ACC112 (cell line): Measurements from ENCODE around the gene ZP1.

Source experiments
- H2AFZ ChIP-seq: fragments of 200-600 bp; sonication (generic); one replicate; pipeline ENCODE4 v1.6.0; 2017; ENCODE audit warnings: antibody characterized with exemption, low read length; ENCODE audit not compliant: unreplicated experiment
- H3K27ac ChIP-seq: fragments of 200-600 bp; sonication (generic); 2 replicates; pipeline ENCODE4 v1.5.1; 2014; ENCODE audit warnings: low read depth, mild to moderate bottlenecking, antibody characterized with exemption, low read length, moderate library complexity
- H3K27me3 ChIP-seq: fragments of 200-600 bp; sonication (generic); 2 replicates; pipeline ENCODE4 v1.6.1; 2014; ENCODE audit warnings: mild to moderate bottlenecking, antibody characterized with exemption, low read length, moderate library complexity, mixed read lengths; ENCODE audit not compliant: insufficient read depth
- H3K36me3 ChIP-seq: fragments of 200-600 bp; sonication (generic); 2 replicates; pipeline ENCODE4 v1.6.1; 2016; ENCODE audit warnings: mild to moderate bottlenecking, antibody characterized with exemption, low read length, moderate library complexity, mixed read lengths; ENCODE audit not compliant: insufficient read depth
- H3K4me1 ChIP-seq: fragments of 200-600 bp; sonication (generic); one replicate; pipeline ENCODE4 v1.6.1; 2016; ENCODE audit warnings: low read length, mixed read lengths; ENCODE audit not compliant: insufficient read depth, unreplicated experiment, control insufficient read depth
- H3K4me3 ChIP-seq: fragments of 200-600 bp; sonication (generic); 2 replicates; pipeline ENCODE4 v1.5.1; 2014; ENCODE audit warnings: mild to moderate bottlenecking, low read depth, low read length
- H3K79me2 ChIP-seq: fragments of 200-600 bp; sonication (generic); one replicate; pipeline ENCODE4 v1.6.0; 2016; ENCODE audit warnings: low read length; ENCODE audit not compliant: control insufficient read depth, unreplicated experiment, insufficient read depth

The ZP1 gene

DNA sequence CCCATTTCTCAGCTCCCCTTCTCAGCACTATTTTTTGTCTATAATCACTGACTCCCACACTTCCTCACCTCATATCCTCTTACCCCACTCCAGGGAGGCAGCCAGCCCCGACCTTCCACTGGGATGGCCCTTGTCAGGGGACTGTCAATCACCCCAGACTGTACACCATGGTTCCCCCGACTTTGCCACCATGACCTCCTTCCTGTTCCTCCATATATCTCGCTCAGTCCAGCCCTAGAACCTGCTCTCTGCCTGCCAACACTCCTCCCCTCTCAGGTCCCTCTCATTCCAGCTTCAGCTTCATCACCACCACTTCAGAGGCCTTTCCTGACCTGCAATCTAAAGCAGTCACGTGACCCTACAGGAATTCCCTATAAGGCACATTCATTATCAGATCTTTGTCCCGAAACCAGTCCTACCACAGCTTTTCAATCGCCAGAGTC is 22.5 kb downstream of the ZP1 start:
- no peaks in the 10 kb centered on the region for H3K27me3 ChIP-seq
- H3K27ac ChIP-seq: no peak overlapping the region
- H2AFZ ChIP-seq: no peak overlapping the region
- no peaks in the 10 kb centered on the region for H3K4me1 ChIP-seq
- no peaks in the 10 kb centered on the region for H3K79me2 ChIP-seq
- H3K36me3 ChIP-seq: no peaks in the 10 kb centered on the region; the same call in 1 of the 2 replicates
- no peak overlapping the region for H3K4me3 ChIP-seq

DNA sequence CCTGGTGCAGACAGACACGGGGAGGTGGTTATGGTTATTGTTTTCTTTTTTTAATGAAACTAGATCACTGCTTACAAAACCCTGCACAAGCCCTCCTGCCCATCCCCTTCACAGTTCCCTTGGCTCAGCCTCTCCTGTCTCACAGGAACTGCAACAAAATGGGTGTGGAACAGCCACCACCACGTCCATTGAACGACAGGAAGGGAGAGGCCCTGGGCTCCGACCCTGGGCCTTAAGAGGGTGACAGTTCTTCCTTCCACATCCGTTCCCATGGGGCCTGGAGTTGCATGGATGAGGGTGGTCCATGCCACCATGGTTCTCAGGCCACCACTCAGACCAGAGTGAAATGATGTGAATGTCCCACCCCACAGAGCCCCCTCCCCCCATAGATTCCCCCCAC is 23.4 kb downstream of the ZP1 start:
- H3K36me3 ChIP-seq: no peaks in the 10 kb centered on the region; the same call in 1 of the 2 replicates
- no peaks in the 10 kb centered on the region for H3K27me3 ChIP-seq
- H3K79me2 ChIP-seq: no peaks in the 10 kb centered on the region
- H3K27ac ChIP-seq: no peak overlapping the region
- H2AFZ ChIP-seq: no peak overlapping the region
- H3K4me3 ChIP-seq: no peak overlapping the region
- H3K4me1 ChIP-seq: no peaks in the 10 kb centered on the region

DNA sequence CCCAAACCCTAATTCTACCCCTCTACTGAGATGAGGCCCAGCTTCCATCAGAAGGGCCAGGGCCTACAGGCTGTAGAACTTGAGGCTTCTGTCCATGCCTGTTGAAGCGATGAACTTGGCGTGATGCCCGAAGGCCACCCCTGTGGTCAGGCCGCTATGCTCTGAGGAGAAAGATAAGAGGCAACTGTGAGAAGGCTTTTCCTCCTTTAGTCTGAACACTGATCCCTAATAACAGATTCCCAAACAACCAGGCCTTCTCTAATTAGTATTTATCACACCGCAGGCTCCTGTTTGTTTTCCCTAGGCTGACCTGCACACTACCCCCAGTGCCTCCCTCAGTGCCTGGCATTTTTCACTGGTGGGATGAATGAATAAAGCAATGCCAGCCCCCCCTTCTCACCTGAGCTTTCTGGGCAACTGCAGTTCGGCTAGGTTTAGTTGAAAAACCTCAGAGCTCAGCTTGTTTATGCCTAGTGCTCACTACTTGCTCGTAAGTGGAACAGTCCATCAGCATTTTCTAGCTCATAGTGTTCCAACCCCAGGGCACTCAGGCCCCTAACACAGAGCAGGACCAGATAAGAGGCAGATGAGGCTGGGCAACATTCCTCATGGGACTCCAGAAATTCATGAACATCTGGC is 23.9 kb downstream of the ZP1 start:
- Histone ChIP-seq H3K27ac (no peak overlapping the region), H3K4me1 (no peaks in the 10 kb centered on the region), H3K36me3 (peaks cover 1% of the 10 kb centered on the region), H3K27me3 (no peaks in the 10 kb centered on the region), H3K4me3 (no peak overlapping the region), H3K79me2 (no peaks in the 10 kb centered on the region), H2AFZ (no peak overlapping the region)

DNA sequence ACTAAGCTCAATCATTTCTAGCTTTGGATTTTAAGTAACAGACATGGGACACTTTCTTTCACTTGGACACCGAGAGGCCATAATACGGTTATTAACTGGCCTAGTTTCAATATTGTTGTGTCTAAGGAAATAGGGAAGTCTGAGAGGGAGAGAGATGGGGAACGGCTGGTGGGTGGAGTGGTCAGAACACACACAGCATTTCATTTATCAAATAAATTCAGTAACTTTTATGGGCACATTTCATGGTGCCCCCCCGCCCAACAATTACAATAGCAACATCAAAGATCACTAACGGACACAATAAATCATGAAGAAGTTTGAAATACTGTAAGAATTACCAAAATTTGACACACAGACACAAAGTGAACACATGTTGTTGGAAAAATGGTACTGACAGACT is 28.3 kb downstream of the ZP1 start:
- H3K36me3 ChIP-seq: peaks cover 30% of the 10 kb centered on the region
- H3K4me1 ChIP-seq: no peaks in the 10 kb centered on the region
- no peaks in the 10 kb centered on the region for H3K79me2 ChIP-seq
- H3K4me3 ChIP-seq: no peak overlapping the region
- H3K27me3 ChIP-seq: no peaks in the 10 kb centered on the region
- H3K27ac ChIP-seq: no peak overlapping the region
- H2AFZ ChIP-seq: no peak overlapping the region

DNA sequence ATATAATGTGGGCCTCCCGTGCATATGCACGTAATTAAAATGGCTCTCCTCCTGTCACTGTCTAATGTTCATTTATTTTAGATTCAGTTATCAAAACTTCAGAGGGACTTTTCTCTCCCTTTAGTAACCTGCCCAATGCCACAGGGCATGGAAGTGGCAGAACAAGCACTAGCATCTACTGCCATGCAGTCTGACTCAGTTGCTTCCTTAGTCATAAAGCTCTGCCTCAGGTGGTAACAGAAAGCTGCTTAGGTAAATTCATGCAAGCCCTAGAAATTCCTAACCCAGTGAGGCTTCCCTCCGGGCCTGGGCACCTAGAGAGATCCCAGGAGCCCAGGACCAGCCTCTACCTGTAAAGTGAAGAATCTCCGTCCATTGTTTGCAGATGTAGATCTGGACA is 30.2 kb downstream of the ZP1 start:
- no peak overlapping the region for H3K27ac ChIP-seq
- peaks cover 30% of the 10 kb centered on the region for H3K36me3 ChIP-seq

DNA sequence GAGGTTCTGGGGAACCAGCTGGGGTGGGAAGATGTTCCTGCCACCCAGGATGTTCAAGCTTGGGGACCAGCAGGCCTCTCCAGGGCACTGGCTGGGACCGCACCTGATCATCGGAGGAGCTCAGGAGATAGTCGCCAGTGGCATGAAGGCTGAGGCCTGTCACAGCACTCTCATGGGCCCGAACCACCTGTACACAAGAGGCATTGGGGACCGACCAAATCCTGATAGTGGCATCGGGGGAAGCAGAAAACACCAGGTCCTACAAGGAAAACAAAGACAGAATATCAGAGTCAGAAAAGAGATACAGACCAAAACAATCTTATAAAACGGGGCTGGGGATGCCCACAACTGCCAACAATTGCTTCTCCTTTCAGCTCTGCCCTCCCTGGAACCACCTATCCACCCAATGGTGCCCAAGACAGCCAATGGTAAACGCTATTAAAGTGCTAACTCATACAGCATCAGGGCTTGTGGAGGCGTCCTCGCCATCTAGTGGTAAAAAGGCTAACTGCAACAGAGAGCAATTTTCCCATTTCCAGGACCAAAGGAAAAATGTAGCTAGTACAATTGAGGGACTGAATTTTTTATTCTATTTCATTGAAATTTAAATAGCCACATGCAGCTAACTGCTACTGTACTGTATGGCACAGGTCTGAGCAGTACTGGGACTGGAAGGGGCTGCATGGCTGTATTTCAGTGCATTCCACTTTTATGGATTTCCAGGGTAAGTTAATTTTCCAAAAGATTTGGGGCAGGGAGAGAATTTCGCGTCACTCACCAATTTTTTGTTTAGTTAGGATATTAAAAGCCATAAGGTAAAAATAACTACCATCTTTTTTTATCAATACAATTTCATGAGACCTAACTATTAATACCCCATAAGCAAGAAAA is 31.9 kb downstream of the ZP1 start:
- Histone ChIP-seq H3K27me3 (no peaks in the 10 kb centered on the region), H2AFZ (no peak overlapping the region), H3K4me3 (no peak overlapping the region), H3K36me3 (peaks cover 33% of the 10 kb centered on the region), H3K27ac (peak overlapping the region; percentile 17; the same call in 1 of the 2 replicates), H3K4me1 (peaks cover 4% of the 10 kb centered on the region), H3K79me2 (peaks cover 19% of the 10 kb centered on the region)

More for the DNA sequence above, 30.2 kb downstream of the ZP1 start:
- H3K27me3 ChIP-seq: no peaks in the 10 kb centered on the region
- H3K79me2 ChIP-seq: peaks cover 1% of the 10 kb centered on the region
- no peak overlapping the region for H2AFZ ChIP-seq
- no peaks in the 10 kb centered on the region for H3K4me1 ChIP-seq
- no peak overlapping the region for H3K4me3 ChIP-seq

DNA sequence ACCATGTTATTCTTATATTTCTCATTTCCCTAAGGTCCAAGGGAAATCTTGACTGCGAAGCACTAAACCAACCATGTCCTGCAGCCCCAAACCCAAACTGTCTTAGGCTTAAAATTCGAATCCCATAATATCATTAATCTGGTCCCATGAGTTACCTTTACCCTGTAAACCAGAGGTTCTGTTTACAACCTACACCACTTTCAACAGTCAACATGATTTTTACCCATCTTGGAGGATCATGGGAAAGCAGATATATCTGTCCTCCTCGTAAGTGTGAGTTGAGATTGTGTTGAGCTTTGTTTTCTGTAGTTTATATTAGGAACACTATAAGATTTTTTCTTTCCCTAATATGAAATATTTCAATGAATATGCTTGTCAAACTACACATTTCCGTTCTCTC is 32.6 kb downstream of the ZP1 start:
- Histone ChIP-seq H3K4me1 (peaks cover 10% of the 10 kb centered on the region), H2AFZ (no peak overlapping the region), H3K36me3 (peaks cover 33% of the 10 kb centered on the region), H3K27ac (no peak overlapping the region), H3K27me3 (no peaks in the 10 kb centered on the region), H3K79me2 (peaks cover 26% of the 10 kb centered on the region), H3K4me3 (no peak overlapping the region)

DNA sequence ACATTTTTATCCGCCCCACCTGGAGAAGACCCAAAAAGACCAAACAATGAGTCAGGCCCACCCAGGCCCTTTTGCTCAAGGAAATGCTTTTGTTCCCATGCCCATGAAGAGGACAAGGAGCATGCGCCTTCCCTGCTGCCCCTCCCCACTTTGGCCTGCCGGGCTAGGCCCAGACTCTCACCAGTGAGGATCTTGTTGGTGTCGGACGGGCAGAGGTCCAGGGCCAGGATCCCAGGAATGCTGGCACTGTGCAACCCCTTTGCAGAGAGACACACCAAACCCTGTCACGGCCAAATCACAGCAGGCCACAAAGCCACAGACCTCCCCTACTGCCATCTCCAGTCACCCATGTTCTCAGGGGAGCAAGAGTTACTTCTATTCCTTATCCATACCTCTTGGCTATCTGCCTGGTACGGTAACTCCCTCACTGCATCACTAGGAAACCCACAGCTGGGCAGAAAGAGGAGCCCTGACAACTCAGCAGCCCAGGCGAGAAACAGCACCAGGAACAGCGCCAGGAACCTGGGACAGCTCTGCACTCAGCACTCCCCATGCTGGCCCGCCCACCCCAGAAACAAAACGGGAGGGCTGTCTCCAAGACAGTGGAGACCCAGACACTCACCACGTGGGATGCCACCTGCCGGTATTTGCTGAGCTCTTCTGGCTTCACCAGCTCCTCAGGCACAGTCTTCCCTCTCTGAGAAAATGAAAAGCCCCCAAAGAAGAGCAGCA is 33.5 kb downstream of the ZP1 start:
- Histone ChIP-seq H3K36me3 (peaks cover 33% of the 10 kb centered on the region), H2AFZ (no peak overlapping the region), H3K79me2 (peaks cover 35% of the 10 kb centered on the region), H3K4me1 (peaks cover 14% of the 10 kb centered on the region), H3K4me3 (no peak overlapping the region), H3K27ac (no peak overlapping the region), H3K27me3 (no peaks in the 10 kb centered on the region)

DNA sequence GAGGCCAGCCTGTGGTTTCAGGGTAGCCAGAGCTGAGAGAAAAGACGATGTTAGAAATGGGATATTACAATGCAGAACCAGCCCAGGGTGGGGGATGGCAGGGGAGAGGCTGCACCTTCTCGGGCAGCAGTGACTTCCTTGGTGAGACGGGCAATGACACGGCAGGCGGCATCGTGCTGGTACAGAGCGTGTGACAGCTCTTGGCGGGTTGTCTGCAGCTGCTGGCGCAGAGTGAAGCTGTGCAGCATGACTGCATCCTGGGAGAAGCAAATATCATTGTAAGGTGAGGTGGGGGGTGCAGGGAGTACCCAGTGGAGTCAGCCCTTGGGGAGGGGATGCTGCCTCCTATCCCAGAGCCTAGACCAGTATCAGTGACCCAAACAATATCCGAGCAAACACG is 35.3 kb downstream of the ZP1 start:
- peaks cover 20% of the 10 kb centered on the region; the same call in 1 of the 2 replicates for H3K36me3 ChIP-seq
- H3K79me2 ChIP-seq: peaks cover 38% of the 10 kb centered on the region
- no peaks in the 10 kb centered on the region for H3K27me3 ChIP-seq
- H3K4me3 ChIP-seq: no peak overlapping the region
- no peak overlapping the region for H2AFZ ChIP-seq
- H3K4me1 ChIP-seq: peaks cover 14% of the 10 kb centered on the region
- H3K27ac ChIP-seq: no peak overlapping the region

DNA sequence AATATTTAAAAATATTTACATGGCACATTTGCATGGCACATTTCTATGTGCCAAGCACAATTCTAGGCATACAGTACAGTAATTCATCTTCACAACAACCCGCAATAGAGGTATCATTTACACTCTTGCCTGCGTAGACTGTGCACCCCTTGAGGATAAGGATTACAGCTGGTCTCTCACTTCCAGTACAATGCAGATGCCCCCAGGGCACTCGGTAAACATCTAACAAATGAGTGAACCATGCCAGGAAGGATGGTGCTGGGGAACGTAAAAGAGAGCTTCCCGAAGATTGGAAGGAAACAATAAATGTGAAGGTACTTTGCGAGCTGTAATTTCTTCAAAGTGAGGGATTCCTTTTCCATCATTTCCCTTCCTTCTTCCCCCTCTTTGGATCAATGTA is 37.7 kb downstream of the ZP1 start:
- Histone ChIP-seq H2AFZ (peak overlapping the region; percentile 6), H3K4me3 (peak overlapping the region; percentile 95), H3K36me3 (peaks cover 8% of the 10 kb centered on the region; the same call in 1 of the 2 replicates), H3K27ac (peak overlapping the region; percentile 91), H3K79me2 (peaks cover 38% of the 10 kb centered on the region), H3K27me3 (peaks cover 20% of the 10 kb centered on the region), H3K4me1 (peaks cover 14% of the 10 kb centered on the region)
